ENCODE data around the gene KCNN3.
A peak's percentile ranks its signal among the peaks of the same experiment; 100 is the strongest.

Gene KCNN3

DNA sequence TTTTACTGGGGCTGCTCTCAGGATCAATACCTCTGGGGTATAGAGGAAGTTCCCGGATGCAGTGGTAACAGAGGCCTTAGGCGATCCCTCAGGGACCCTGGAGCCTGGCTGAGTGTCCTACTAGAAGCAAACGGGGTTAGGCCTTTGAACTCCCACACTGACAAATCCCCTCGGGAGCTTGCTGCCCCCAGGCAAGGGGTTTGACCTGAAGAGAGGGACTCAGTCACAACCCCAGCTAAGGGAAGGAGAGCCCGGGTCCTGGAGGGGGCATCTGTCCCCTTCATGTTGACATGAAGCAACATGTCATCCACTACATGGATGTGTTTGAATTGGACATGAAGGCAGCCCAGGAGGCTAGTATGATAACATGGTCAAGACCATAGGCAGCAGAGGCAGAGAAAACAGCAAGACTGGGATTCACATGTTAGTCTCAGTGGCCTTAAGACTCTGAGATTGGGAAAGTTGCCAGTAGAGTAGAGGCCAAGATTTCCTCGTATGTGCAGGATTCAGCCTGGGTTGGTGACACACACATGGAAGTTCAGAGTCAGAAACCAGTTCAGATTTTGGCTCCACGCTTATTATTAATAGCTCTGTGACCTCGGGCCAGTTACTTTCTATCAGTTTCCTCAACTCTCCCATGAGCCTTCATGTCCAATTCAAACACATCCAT is 101.5 kb downstream of the KCNN3 start:
- TF ChIP-seq, protein P1, sequence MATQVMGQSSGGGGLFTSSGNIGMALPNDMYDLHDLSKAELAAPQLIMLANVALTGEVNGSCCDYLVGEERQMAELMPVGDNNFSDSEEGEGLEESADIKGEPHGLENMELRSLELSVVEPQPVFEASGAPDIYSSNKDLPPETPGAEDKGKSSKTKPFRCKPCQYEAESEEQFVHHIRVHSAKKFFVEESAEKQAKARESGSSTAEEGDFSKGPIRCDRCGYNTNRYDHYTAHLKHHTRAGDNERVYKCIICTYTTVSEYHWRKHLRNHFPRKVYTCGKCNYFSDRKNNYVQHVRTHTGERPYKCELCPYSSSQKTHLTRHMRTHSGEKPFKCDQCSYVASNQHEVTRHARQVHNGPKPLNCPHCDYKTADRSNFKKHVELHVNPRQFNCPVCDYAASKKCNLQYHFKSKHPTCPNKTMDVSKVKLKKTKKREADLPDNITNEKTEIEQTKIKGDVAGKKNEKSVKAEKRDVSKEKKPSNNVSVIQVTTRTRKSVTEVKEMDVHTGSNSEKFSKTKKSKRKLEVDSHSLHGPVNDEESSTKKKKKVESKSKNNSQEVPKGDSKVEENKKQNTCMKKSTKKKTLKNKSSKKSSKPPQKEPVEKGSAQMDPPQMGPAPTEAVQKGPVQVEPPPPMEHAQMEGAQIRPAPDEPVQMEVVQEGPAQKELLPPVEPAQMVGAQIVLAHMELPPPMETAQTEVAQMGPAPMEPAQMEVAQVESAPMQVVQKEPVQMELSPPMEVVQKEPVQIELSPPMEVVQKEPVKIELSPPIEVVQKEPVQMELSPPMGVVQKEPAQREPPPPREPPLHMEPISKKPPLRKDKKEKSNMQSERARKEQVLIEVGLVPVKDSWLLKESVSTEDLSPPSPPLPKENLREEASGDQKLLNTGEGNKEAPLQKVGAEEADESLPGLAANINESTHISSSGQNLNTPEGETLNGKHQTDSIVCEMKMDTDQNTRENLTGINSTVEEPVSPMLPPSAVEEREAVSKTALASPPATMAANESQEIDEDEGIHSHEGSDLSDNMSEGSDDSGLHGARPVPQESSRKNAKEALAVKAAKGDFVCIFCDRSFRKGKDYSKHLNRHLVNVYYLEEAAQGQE (IDR thresholded peaks at IDR 0.05; ENCODE audit: insufficient read depth in 1 of 2, low read depth in 2 of 2, low read length in 2 of 2): no peak
- TF ChIP-seq FOXP2 (optimal IDR thresholded peaks at IDR 0.05; ENCODE audit: borderline replicate concordance, extremely low read depth, extremely low read length, insufficient read depth): no peak
- TF ChIP-seq SIN3A (IDR thresholded peaks at IDR 0.05; ENCODE audit: borderline replicate concordance, insufficient read depth, low read length): no peak
- TF ChIP-seq TAF1 (IDR thresholded peaks at IDR 0.05; ENCODE audit: borderline replicate concordance, insufficient read depth, low read length): no peak
- TF ChIP-seq POLR2AphosphoS5 (IDR thresholded peaks at IDR 0.05; ENCODE audit: low read depth, low read length): no peak

DNA sequence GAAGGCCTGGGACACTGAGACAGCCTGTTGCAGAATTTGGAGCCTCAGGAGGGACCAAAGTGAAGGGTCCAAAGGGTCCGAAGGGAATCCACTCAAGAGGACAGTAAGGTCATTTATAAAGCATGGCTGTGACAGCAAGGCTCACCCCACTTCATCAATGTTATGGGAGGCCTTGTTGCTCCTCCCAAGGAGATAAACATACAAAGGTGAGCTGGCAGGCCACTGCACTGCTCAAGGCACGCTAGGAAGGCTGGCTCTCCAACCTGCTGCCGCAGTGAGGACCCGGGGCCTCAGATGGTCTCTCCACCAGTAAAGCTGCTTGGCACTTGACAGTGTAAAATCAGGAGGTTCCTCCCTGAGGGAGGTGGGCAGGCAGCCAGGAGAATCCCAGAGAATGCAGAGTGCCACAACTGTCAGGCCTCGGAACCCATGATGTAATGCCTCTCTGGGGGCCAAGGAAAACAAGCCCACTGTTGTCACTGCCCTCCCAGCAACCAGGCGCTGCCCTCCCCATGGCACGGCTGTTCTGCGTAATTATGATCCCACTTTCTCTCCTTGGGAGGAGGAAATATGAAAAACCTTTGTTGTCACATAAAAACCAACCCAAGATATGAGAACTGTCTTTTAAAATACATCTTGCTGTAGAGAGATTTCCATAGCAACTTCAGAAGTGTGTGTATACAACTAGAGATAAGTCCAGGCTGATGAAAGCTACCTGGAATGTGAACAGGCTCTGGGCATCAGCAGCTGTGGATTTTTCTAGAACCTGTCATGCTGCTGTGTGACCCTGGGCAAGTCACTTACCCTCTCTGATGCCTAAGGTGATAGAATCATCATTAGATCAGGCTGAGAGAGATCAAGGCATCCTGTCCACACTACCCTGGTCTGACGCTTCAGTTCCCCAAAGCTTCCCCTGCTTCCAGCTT is 102.5 kb downstream of the KCNN3 start:
- no peak for TF ChIP-seq SIN3A (IDR thresholded peaks at IDR 0.05; ENCODE audit: borderline replicate concordance, insufficient read depth, low read length)
- TF ChIP-seq TAF1 (IDR thresholded peaks at IDR 0.05; ENCODE audit: borderline replicate concordance, insufficient read depth, low read length): no peak
- no peak for TF ChIP-seq FOXP2 (optimal IDR thresholded peaks at IDR 0.05; ENCODE audit: borderline replicate concordance, extremely low read depth, extremely low read length, insufficient read depth)
- TF ChIP-seq, protein P1 (IDR thresholded peaks at IDR 0.05; ENCODE audit: insufficient read depth in 1 of 2, low read depth in 2 of 2, low read length in 2 of 2): no peak
- TF ChIP-seq POLR2AphosphoS5 (IDR thresholded peaks at IDR 0.05; ENCODE audit: low read depth, low read length): no peak

DNA sequence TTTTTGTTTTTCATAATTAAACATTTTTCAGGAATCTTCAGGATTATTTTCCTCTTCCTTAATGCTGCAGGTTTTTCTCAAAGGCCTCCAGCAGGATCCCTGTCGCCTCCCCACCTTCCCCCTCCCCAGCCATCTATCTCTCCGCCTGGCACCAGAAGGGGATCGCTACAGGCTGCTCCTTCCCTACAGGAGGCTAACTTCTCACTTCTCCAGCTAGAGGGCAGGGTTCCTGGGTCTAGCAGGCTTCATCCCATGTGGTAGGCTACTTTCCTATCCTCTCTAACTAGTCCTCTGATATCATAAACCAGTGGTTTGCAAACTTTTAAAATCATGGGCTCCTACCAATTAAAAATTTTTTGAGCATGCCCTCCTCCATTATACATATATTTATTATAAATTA is 104.1 kb downstream of the KCNN3 start:
- TF ChIP-seq SIN3A (IDR thresholded peaks at IDR 0.05; ENCODE audit: borderline replicate concordance, insufficient read depth, low read length) (no peak), POLR2AphosphoS5 (IDR thresholded peaks at IDR 0.05; ENCODE audit: low read depth, low read length) (no peak), TAF1 (IDR thresholded peaks at IDR 0.05; ENCODE audit: borderline replicate concordance, insufficient read depth, low read length) (no peak), FOXP2 (optimal IDR thresholded peaks at IDR 0.05; ENCODE audit: borderline replicate concordance, extremely low read depth, extremely low read length, insufficient read depth) (no peak)
- TF ChIP-seq, protein P1 (IDR thresholded peaks at IDR 0.05; ENCODE audit: insufficient read depth in 1 of 2, low read depth in 2 of 2, low read length in 2 of 2): no peak

DNA sequence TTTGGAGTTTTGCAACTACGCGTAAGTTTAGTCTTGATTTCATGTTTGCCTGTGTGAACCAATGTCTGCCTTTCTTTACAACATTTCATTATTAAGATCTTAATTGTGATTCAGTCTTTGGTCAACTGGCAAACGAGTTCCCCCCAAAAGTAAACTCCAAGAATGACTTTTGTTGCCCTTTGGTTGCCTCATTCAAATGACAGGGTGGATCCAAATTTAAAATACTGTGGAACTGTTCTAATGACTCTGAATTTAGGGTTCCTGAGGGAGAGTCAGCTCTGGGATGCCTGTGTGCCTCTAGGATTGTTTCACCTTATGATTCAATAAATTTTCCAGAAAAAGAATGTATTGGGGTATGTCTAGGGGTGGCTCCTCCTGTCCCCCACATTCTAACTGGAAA is 105.3 kb downstream of the KCNN3 start:
- TF ChIP-seq POLR2AphosphoS5 (IDR thresholded peaks at IDR 0.05; ENCODE audit: low read depth, low read length) (no peak), TAF1 (IDR thresholded peaks at IDR 0.05; ENCODE audit: borderline replicate concordance, insufficient read depth, low read length) (no peak)

DNA sequence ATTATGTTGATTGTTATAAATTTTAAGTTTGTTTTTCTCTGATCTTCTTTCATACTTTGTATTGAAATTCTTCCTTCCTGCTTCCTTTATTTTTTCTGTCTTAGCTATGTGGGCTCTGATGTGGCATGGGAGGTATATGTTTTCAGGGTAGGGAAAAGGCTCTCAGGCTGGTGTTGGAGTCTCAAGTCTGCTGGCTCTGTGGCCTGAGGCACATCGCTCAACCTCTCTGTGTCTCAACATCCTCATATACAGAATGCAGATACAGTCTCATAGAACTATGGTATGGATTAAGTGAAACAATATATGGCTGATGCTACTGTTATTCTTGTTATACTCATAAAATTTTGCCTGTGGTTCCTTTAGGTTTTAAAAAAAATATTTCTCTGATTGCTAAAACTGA is 105.9 kb downstream of the KCNN3 start:
- TF ChIP-seq POLR2AphosphoS5 (IDR thresholded peaks at IDR 0.05; ENCODE audit: low read depth, low read length): no peak

DNA sequence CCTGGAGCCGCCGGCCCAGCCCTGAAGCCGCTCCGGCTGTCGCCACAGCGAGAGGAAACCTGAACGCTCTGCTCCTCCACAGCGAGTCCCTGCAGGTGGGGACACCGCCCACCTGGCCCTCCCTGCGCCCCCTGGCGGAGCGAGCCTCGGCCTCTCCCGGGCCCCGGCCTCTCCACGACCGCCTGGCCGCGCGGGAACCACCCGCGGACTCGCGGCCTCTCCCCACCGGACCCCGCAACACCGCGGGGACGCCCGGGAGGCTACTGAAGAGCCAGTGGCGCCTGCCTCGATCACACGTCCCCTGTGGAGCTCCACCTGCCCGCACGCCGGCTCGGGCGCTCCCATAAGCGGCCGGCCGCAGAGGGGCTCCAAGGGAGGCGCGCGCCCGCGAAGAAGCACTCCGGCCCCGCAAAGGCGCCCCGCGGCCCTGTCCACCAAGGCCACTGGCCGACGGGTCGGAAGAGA is 109.6 kb downstream of the KCNN3 start:
- TF ChIP-seq, protein P1 (IDR thresholded peaks at IDR 0.05; ENCODE audit: insufficient read depth in 1 of 2, low read depth in 2 of 2, low read length in 2 of 2): no peak
- peak; percentile 35 for TF ChIP-seq FOXP2 (optimal IDR thresholded peaks at IDR 0.05; ENCODE audit: borderline replicate concordance, extremely low read depth, extremely low read length, insufficient read depth)

Data from PFSK-1 (cell line).